ENCODE results near the gene RPP40. TPM values are rescaled to one million over a fixed set of nuclear protein-coding genes. Genes with fewer than 3 reads are reported as not detected.

Gene RPP40
- polyA plus RNA-seq, 1 of the 3 experiments (the other 2 are of a cell fraction), result 9.8 TPM

- H3F3A ChIP-seq (replicated peaks; ENCODE audit: insufficient read depth), result no peaks in the 10 kb centered on the region
- no peaks in the 10 kb centered on the region for H3K79me2 ChIP-seq (ENCODE audit: insufficient read depth)
- no peak for DNase-seq
- no peaks in the 10 kb centered on the region for H4K20me1 ChIP-seq (ENCODE audit: insufficient read depth)
- no peak overlapping the region for H3K4me3 ChIP-seq (ENCODE audit: low read depth in 2 of 2, low read length in 1 of 2)
- H3K27ac ChIP-seq (ENCODE audit: low read depth in 2 of 2, low read length in 1 of 2), result no peak overlapping the region
- H3K27me3 ChIP-seq (ENCODE audit: insufficient read depth), result no peaks in the 10 kb centered on the region
- ChIA-PET POLR2A (no interaction called here), CTCF (interaction anchor here (1.5 kb wide), 1 partner anchor 21 kb away, joined by 5 read pairs; the partner anchor contains the start of gene RPP40)
- no peak overlapping the region for H2AFZ ChIP-seq (ENCODE audit: low read depth)
- no peaks in the 10 kb centered on the region for H3K36me3 ChIP-seq (replicated peaks in 1 of 2; ENCODE audit: control insufficient read depth in 1 of 2, insufficient read depth in 2 of 2, low read length in 1 of 2)
- peaks cover 6% of the 10 kb centered on the region; the same call in 1 of the 2 replicates for H3K9me3 ChIP-seq
- 59% methylated on average over 6 of the region's 6 CpGs for WGBS (ENCODE audit: low lambda C conversion rate)
- H3K4me2 ChIP-seq, result no peak overlapping the region
- no peak overlapping the region for H3K9ac ChIP-seq
- peaks cover 0 to 6% of the 10 kb centered on the region in 2 experiments; a peak in 1 of 4 replicates for H3K4me1 ChIP-seq (ENCODE audit: control insufficient read depth in 1 of 2, insufficient read depth in 2 of 2, low read depth in 1 of 2, low read length in 1 of 2)
- H3K9me2 ChIP-seq, result no peaks in the 10 kb centered on the region
- TF ChIP-seq TCF12 (IDR thresholded peaks at IDR 0.05) (no peak), FOSL2 (IDR thresholded peaks at IDR 0.05; ENCODE audit: borderline replicate concordance, low read depth) (no peak), FOXJ3 (CRISPR knock-in tag; IDR thresholded peaks at IDR 0.05) (no peak), RCOR1 (IDR thresholded peaks at IDR 0.05; ENCODE audit: low read length) (no peak), IRF3 (IDR thresholded peaks at IDR 0.05; ENCODE audit: low read depth, low read length) (no peak), NFIC (IDR thresholded peaks at IDR 0.05; ENCODE audit: borderline replicate concordance) (no peak), MEF2A (IDR thresholded peaks at IDR 0.05; ENCODE audit: borderline replicate concordance, low read depth) (no peak), ELF1 (IDR thresholded peaks at IDR 0.05) (no peak), CHD2 (IDR thresholded peaks at IDR 0.05; ENCODE audit: low read length, partially characterized antibody) (no peak), GATA2 (CRISPR knock-in tag; IDR thresholded peaks at IDR 0.05) (no peak), JUND (IDR thresholded peaks at IDR 0.05) (no peak), USF2 (IDR thresholded peaks at IDR 0.05; ENCODE audit: borderline replicate concordance, low read depth, low read length) (no peak), RFX5 (IDR thresholded peaks at IDR 0.05; ENCODE audit: low read length) (no peak), SIN3A (IDR thresholded peaks at IDR 0.05; ENCODE audit: borderline replicate concordance, low read depth, low read length) (no peak)
- TF ChIP-seq, protein P1, sequence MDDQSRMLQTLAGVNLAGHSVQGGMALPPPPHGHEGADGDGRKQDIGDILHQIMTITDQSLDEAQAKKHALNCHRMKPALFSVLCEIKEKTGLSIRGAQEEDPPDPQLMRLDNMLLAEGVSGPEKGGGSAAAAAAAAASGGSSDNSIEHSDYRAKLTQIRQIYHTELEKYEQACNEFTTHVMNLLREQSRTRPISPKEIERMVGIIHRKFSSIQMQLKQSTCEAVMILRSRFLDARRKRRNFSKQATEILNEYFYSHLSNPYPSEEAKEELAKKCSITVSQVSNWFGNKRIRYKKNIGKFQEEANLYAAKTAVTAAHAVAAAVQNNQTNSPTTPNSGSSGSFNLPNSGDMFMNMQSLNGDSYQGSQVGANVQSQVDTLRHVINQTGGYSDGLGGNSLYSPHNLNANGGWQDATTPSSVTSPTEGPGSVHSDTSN (IDR thresholded peaks at IDR 0.05), result no peak
These were observed 20.5 kb downstream of the RPP40 start for GRCh38 chr6:4983322-4983721.

GRCh38 chr6:4981761-4982160 is 22.1 kb downstream of the RPP40 start:
- Histone ChIP-seq H3K36me3 (replicated peaks in 1 of 2; ENCODE audit: control insufficient read depth in 1 of 2, insufficient read depth in 2 of 2, low read length in 1 of 2) (no peaks in the 10 kb centered on the region), H3K27ac (ENCODE audit: low read depth in 2 of 2, low read length in 1 of 2) (no peak overlapping the region), H3K27me3 (ENCODE audit: insufficient read depth) (no peaks in the 10 kb centered on the region), H3K9me3 (peaks cover 6% of the 10 kb centered on the region; the same call in 1 of the 2 replicates), H3K4me2 (no peak overlapping the region), H2AFZ (ENCODE audit: low read depth) (no peak overlapping the region), H4K20me1 (ENCODE audit: insufficient read depth) (no peaks in the 10 kb centered on the region), H3K4me1 (ENCODE audit: control insufficient read depth in 1 of 2, insufficient read depth in 2 of 2, low read depth in 1 of 2, low read length in 1 of 2) (peaks cover 0 to 6% of the 10 kb centered on the region in 2 experiments; a peak in 1 of 4 replicates), H3K79me2 (ENCODE audit: insufficient read depth) (no peaks in the 10 kb centered on the region), H3K9ac (no peak overlapping the region), H3K4me3 (ENCODE audit: low read depth in 2 of 2, low read length in 1 of 2) (no peak overlapping the region), H3K9me2 (no peaks in the 10 kb centered on the region), H3F3A (replicated peaks; ENCODE audit: insufficient read depth) (no peaks in the 10 kb centered on the region)
- WGBS (ENCODE audit: low lambda C conversion rate), result 50% methylated on average over 4 of the region's 6 CpGs
- ChIA-PET POLR2A (no interaction called here), CTCF (interaction anchor here (1.2 kb wide), 1 partner anchor 14 kb away, joined by 4 read pairs; no protein-coding TSS in a partner anchor)
- no peak for DNase-seq
- no peak for TF ChIP-seq USF2 (IDR thresholded peaks at IDR 0.05; ENCODE audit: borderline replicate concordance, low read depth, low read length)
- no peak for TF ChIP-seq ZBTB33 (IDR thresholded peaks at IDR 0.05; ENCODE audit: borderline replicate concordance, low read depth)
- TF ChIP-seq, protein P2, sequence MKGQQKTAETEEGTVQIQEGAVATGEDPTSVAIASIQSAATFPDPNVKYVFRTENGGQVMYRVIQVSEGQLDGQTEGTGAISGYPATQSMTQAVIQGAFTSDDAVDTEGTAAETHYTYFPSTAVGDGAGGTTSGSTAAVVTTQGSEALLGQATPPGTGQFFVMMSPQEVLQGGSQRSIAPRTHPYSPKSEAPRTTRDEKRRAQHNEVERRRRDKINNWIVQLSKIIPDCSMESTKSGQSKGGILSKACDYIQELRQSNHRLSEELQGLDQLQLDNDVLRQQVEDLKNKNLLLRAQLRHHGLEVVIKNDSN (IDR thresholded peaks at IDR 0.05; ENCODE audit: borderline replicate concordance, low read depth), result no peak
- TF ChIP-seq JUND (IDR thresholded peaks at IDR 0.05), result no peak
- no peak for TF ChIP-seq YY1 (IDR thresholded peaks at IDR 0.05; ENCODE audit: low read depth)
- no peak for TF ChIP-seq FOXJ3 (CRISPR knock-in tag; IDR thresholded peaks at IDR 0.05)
- TF ChIP-seq MEF2A (IDR thresholded peaks at IDR 0.05; ENCODE audit: borderline replicate concordance, low read depth), result no peak
- no peak for TF ChIP-seq RCOR1 (IDR thresholded peaks at IDR 0.05; ENCODE audit: low read length)
- TF ChIP-seq TCF12 (IDR thresholded peaks at IDR 0.05), result no peak
- no peak for TF ChIP-seq NRF1 (IDR thresholded peaks at IDR 0.05; ENCODE audit: low read depth, low read length)
- TF ChIP-seq RAD21 (IDR thresholded peaks at IDR 0.05; ENCODE audit: low read length), result no peak
- TF ChIP-seq EZH2phosphoT487 (IDR thresholded peaks at IDR 0.05; ENCODE audit: borderline replicate concordance, low read depth), result no peak
- TF ChIP-seq CHD2 (IDR thresholded peaks at IDR 0.05; ENCODE audit: low read length, partially characterized antibody), result no peak

Data from SK-N-SH (cell line).